OCI-LY1 (cell line): ENCODE results near the gene GFPT1.

Source experiments
- H2AFZ ChIP-seq: fragments of 200-600 bp; sonication (generic), shearing (Covaris generic); 2 replicates; pipeline ENCODE4 v1.6.0; 2014; ENCODE audit warnings: antibody characterized with exemption, mild to moderate bottlenecking, low read length
- H3F3A ChIP-seq: fragments of 200-600 bp; sonication (generic), shearing (Covaris generic); 2 replicates; pipeline ENCODE4 v1.6.0; 2014; ENCODE audit warnings: mild to moderate bottlenecking, antibody characterized with exemption, low read length, moderate library complexity; ENCODE audit not compliant: insufficient read depth
- H3K27ac ChIP-seq: fragments of 200-600 bp; sonication (generic); 2 replicates; pipeline ENCODE4 v1.5.1; 2014; ENCODE audit warnings: low read length, mixed run types, mild to moderate bottlenecking, low read depth; ENCODE audit not compliant: poor library complexity, severe bottlenecking
- H3K27me3 ChIP-seq: fragments of 200-600 bp; sonication (generic); 2 replicates; pipeline ENCODE4 v1.6.0; 2014; ENCODE audit warnings: antibody characterized with exemption, mild to moderate bottlenecking, low read length, moderate library complexity; ENCODE audit not compliant: insufficient read depth
- H3K36me3 ChIP-seq: fragments of 200-600 bp; sonication (generic); 2 replicates; pipeline ENCODE4 v1.6.1; 2014; ENCODE audit warnings: mild to moderate bottlenecking, antibody characterized with exemption, low read length, moderate library complexity, mixed read lengths; ENCODE audit not compliant: insufficient read depth
- H3K4me1 ChIP-seq: fragments of 200-600 bp; sonication (generic); 2 replicates; pipeline ENCODE4 v1.5.1; 2014; ENCODE audit warnings: mild to moderate bottlenecking, low read length, moderate library complexity; ENCODE audit not compliant: insufficient read depth, severe bottlenecking
- H3K4me2 ChIP-seq: fragments of 200-600 bp; sonication (generic), shearing (Covaris generic); 2 replicates; pipeline ENCODE4 v1.6.1; 2014; ENCODE audit warnings: low read length
- H3K4me3 ChIP-seq: fragments of 200-600 bp; sonication (generic); 2 replicates; pipeline ENCODE4 v1.5.1; 2014; ENCODE audit warnings: low read length, low read depth, mild to moderate bottlenecking, mixed read lengths; ENCODE audit not compliant: poor library complexity, severe bottlenecking
- H3K79me2 ChIP-seq: fragments of 200-600 bp; shearing (Covaris generic); 2 replicates; pipeline ENCODE4 v1.6.1; 2016; ENCODE audit warnings: mixed run types, low read length, mixed read lengths; ENCODE audit not compliant: insufficient read depth
- H3K9ac ChIP-seq: fragments of 200-600 bp; sonication (generic), shearing (Covaris generic); 2 replicates; pipeline ENCODE4 v1.6.1; 2014; ENCODE audit warnings: mild to moderate bottlenecking, low read length, mixed read lengths
- H3K9me2 ChIP-seq: fragments of 200-600 bp; sonication (generic), shearing (Covaris generic); 2 replicates; pipeline ENCODE4 v1.6.1; 2014; ENCODE audit warnings: low read depth, mild to moderate bottlenecking, low read length, mixed read lengths
- H3K9me3 ChIP-seq: fragments of 200-600 bp; shearing (Covaris generic); 2 replicates; pipeline ENCODE4 v1.6.1; 2014; ENCODE audit warnings: low read length, mixed read lengths
- H4K20me1 ChIP-seq: fragments of 200-600 bp; sonication (generic), shearing (Covaris generic); 2 replicates; pipeline ENCODE4 v1.6.0; 2016; ENCODE audit warnings: mild to moderate bottlenecking, low read length; ENCODE audit not compliant: insufficient read depth
- CTCF ChIP-seq: fragments of 200-600 bp; sonication (generic), shearing (Covaris generic); IDR thresholded peaks from 2 replicates; pipeline ENCODE4 v1.5.1; 2017; ENCODE audit warnings: mild to moderate bottlenecking, antibody characterized with exemption, low read length, moderate library complexity, mixed read lengths
- EZH2 ChIP-seq: fragments of 200-600 bp; sonication (generic), shearing (Covaris generic); IDR thresholded peaks from 2 replicates; pipeline ENCODE4 v1.8.0; 2017; ENCODE audit warnings: borderline replicate concordance, mixed run types, mild to moderate bottlenecking, antibody characterized with exemption, low read length, moderate library complexity, mixed read lengths

Gene GFPT1

GRCh38 chr2:69383176-69383812 lies 3.7 kb downstream of the GFPT1 start:
- TF ChIP-seq CTCF (no peak), EZH2 (no peak)
- Histone ChIP-seq H2AFZ (no peak overlapping the region), H3K9me2 (no peaks in the 10 kb centered on the region), H3K4me1 (peaks cover 18% of the 10 kb centered on the region), H3K79me2 (peaks cover 21% of the 10 kb centered on the region), H3K36me3 (no peaks in the 10 kb centered on the region), H3K4me3 (no peak overlapping the region), H3F3A (no peaks in the 10 kb centered on the region), H4K20me1 (no peaks in the 10 kb centered on the region), H3K4me2 (no peak overlapping the region), H3K27me3 (no peaks in the 10 kb centered on the region), H3K9ac (no peak overlapping the region), H3K27ac (no peak overlapping the region), H3K9me3 (no peaks in the 10 kb centered on the region)

GRCh38 chr2:69382547-69382946 lies 4.5 kb downstream of the GFPT1 start:
- H3K9me2 ChIP-seq, result no peaks in the 10 kb centered on the region
- no peak overlapping the region for H3K4me2 ChIP-seq
- H3K9me3 ChIP-seq, result no peaks in the 10 kb centered on the region
- no peaks in the 10 kb centered on the region for H3K27me3 ChIP-seq
- peaks cover 21% of the 10 kb centered on the region for H3K79me2 ChIP-seq
- H2AFZ ChIP-seq, result no peak overlapping the region
- no peaks in the 10 kb centered on the region for H3F3A ChIP-seq
- H4K20me1 ChIP-seq, result no peaks in the 10 kb centered on the region
- H3K27ac ChIP-seq, result no peak overlapping the region
- H3K4me3 ChIP-seq, result no peak overlapping the region
- H3K36me3 ChIP-seq, result no peaks in the 10 kb centered on the region
- H3K4me1 ChIP-seq, result peaks cover 14% of the 10 kb centered on the region
- TF ChIP-seq CTCF, result no peak
- no peak for TF ChIP-seq EZH2
- no peak overlapping the region for H3K9ac ChIP-seq

GRCh38 chr2:69381337-69381737 lies 5.7 kb downstream of the GFPT1 start:
- Histone ChIP-seq H3K79me2 (peaks cover 21% of the 10 kb centered on the region), H3K4me2 (no peak overlapping the region), H3K27ac (no peak overlapping the region), H2AFZ (no peak overlapping the region), H3K9ac (no peak overlapping the region), H4K20me1 (no peaks in the 10 kb centered on the region), H3K9me2 (no peaks in the 10 kb centered on the region), H3K4me1 (peaks cover 13% of the 10 kb centered on the region), H3K9me3 (no peaks in the 10 kb centered on the region), H3K27me3 (no peaks in the 10 kb centered on the region), H3K36me3 (no peaks in the 10 kb centered on the region), H3K4me3 (no peak overlapping the region), H3F3A (no peaks in the 10 kb centered on the region)
- TF ChIP-seq CTCF, result no peak
- no peak for TF ChIP-seq EZH2
